Jurkat, Clone E6-1 (cell line): ENCODE measurements around the gene L1CAM.

Experiments
- DNase-seq: peaks from one replicate; pipeline ENCODE4 v3.0.0-alpha.2; 2011; ENCODE audit warnings: low read depth, low spot score
- H3K4me3 ChIP-seq: 2 replicates; pipeline ENCODE4 v1.5.1; 2011; ENCODE audit warnings: mild to moderate bottlenecking, low read length, control low read depth, moderate library complexity

The L1CAM gene

DNA sequence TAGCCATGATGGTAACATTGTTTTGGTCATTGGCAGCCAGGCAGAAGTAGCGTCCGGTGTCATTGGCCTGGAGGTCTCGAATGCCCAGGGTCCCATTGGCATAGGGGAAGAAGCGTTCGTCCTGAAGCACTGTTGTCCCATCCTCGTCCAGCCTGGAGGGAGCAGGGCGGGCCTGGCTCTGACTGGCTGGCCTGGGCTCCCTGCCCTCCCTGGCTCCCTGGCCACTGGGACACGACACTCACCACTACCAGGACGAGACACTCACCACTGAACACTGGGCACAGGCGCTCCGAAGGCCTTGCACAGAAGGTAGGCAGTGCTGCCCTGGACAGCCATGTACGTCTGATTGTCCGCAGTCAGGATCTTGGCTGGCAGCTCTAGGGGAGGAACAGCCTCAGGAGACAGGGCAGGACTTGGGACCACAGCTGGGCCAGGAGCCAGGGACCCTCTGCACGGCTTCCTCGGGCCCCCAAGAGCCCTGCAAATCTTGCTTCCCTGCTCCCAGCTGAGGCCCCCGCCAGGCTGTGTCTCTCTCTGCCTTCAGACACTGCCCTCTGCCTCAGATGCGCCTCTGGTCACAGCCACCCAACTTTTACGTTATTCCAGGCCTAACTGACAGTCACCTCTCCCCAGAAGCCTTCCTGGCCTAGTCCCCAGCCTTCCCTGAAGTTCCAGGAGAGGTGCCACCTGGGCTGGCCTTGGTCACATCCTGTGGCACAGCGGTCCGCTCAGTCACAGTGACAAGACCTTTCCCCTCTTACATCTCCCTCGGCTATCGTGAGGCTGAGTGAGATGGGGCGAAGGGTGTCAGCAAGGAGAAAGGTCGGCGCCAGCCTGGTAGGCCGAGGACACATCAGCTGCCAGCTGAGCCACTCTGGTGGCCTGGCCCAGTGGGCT, 17.1 kb downstream of the L1CAM start:
- H3K4me3 ChIP-seq = no peak overlapping the region
- no peak for DNase-seq

DNA sequence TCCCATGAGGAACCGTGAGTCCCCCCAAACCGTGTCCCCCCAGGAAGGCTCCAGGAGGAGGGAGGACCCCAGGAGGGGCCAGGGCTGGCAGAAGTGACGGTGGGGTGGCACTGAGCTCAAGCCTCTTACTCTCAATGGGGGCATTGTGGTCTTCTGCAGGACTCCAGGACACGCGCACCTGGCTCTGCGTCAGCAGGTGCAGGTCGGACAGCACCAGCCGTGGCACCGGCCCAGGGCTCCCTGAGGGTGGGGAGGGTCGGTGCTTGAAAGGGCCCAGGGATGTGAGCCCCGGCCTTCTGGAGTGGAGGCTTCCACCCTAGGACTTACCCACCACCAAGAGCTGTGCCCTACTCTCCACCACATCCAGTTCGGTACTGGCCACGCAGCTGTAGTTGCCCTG, 18.3 kb downstream of the L1CAM start:
- H3K4me3 ChIP-seq = no peak overlapping the region
- no peak for DNase-seq

DNA sequence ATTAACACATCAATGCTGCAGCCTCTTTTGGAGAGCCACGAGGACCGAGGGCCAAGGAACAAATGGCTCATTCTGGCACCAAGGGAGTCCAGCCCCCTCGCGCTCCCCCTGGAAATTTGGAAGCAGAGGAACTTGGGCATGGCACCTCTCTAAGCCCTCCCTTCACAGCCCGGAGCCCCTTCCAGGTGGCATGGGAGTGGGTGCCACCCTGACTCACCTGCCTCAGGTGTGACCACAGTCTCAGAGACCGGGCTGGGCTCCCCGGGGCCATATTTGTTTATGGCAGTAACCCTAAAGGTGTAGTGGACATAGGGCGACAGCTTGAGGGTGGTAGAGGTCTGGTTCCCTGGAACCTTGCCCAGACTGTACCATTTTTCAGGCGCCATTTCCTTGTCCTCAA, 18.8 kb downstream of the L1CAM start:
- no peak for DNase-seq
- H3K4me3 ChIP-seq = no peak overlapping the region

DNA sequence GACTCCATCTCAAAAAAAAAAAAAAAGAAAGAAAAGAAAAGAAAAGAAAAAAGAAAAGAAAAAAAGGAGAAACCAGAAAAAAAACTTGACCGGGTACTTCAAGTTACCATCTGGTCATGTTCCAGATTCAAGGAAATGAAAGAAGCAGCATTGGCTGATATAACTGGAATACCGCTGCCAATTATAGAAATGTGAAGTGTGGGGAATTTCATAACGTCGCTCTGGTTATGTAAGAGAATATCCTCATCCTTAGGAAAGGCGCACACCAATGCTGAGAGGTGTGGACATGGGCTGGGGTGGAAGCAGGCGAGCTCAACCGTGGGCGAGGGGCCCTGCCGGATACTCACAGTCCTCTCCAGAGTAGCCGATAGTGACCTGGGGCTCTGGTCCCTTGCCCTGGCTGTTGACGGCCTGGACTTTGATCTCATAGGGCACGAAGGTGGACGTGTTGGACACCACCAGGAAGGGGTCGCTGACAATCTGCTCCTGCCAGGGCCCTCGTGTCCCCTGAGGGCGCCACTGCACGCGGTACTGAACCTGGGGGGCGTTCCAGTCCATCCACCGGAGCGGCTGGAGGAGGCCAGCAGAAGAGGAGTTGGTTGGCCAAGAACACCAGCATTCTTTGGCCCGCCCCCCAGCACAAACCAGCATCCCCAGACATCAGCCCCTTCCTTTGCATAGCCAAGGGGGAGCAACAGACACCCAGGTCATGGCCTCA, 19.5 kb downstream of the L1CAM start:
- DNase-seq = no peak
- H3K4me3 ChIP-seq = no peak overlapping the region

DNA sequence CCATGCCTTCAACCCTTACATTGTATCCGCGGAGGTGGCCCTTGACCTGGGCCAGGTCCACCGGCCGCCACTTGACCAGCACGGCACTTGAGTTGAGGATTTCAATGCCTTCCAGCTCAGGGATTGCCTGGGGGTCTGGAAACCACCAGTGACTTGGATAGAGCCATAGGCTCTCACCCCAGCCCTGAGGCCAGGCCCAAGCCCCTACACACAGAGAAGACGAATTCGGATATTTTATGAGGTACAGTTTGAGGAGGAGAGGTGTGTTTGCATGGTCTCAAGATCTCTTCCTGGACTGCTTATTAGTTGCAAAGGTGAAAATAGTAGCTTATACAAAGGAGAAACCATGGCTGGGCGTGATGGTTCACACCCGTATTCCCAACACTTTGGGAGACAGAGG, 20.3 kb downstream of the L1CAM start:
- H3K4me3 ChIP-seq = no peak overlapping the region
- no peak for DNase-seq

DNA sequence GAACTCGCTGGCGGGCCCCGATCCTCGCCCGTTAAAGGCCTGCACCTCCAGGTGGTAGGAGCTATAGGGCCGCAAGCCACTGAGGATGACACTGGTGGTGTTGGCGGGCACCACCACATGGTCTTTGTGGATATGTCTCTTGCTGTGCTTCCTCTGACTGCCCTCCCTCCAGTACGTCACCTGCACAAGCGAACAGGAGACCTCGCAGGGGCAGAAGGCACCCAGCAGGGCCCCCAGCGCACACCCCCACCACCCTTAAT, 20.7 kb downstream of the L1CAM start:
- DNase-seq = no peak
- H3K4me3 ChIP-seq = no peak overlapping the region

DNA sequence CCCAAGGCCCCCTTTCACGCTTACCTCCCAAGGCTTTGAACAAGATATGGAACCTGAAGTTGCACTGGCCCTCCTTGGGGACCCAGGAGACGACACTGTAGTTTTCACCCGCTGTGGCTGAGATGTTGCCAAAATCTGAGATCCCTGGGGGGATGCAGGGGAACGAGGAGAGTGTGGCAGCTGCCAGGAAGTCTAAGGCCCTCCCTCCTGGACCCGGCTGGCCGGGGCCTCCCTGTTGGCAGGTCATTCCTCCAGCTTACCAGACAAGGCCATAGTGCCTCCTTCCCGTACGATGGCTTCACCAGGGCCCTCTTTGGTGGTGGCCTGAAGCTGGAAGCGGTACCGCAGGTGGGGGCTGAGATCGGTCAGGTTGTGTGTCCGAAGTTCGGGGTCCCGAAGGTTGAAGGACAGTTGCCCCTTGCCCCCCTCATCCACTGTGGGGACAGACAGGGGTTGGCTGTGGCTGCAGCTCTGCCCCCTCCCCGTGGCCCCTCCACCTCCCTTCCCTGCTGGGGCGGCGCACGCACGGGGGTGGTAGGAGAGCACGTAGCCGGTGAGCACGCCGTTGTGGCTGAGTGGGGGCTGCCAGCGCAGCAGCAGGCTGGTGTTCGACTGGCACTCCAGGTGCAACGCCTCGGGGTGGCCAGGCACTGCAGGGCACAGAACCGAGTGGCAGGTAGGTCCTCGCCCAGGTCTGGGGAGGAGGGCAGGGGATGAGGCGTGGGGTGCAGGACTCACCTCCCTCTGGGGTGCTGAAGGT, 21.2 kb downstream of the L1CAM start:
- no peak overlapping the region for H3K4me3 ChIP-seq
- no peak for DNase-seq

DNA sequence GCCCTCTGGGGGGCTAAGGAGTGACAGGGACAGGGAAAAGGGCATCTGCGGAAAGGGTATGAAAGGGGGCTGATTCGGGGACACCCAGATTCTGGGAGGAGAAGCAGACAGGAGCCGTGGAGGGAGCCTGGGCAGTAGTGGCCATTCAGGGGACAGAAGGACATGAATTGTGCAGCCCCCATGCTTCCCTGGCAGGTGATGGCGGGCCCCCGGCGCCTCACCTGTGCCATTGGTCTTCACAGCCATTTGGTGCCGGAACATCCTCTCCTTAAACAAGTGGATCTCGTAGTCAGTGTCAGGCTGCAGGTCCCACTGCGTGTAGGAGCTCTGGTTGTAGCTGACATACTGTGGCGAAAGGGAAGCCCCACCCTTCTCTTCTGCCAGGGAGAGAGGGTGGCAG, 21.9 kb downstream of the L1CAM start:
- no peak for DNase-seq

DNA sequence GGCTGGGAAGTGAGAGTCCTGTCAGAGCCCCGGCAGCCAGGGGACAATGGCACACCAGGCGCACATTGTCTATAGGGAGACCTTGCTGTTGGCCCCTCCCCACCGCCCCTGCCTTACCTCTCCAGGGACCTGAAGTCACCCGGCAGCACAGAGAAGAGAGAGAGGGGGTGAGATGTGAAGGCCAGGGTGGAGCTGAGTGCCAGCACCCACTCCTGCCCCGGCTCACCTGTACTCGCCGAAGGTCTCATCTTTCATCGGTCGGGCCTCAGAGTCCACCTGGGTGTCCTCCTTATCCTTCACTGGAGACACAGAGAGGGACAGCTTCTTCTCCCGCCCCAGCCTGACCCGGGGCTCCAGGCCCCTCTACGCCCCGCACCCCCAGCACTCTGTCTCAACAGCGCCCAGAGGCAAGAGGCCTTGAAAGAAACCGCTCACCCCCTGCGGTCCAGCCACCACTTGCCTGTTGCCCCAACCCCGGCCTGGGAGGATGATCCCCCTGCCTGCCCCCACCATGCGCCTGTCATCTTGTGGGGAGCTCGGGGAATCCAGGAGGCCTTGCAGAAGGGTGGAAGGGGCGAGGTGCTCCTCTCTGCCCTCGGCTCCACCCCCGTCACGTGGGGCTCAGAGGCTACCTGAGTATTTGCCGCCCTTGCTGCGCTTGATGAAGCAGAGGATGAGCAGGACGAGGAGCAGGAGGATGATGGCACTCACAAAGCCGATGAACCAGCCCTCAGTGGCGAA, 22.6 kb downstream of the L1CAM start:
- no peak for DNase-seq
- no peak overlapping the region for H3K4me3 ChIP-seq

More for the DNA sequence above, 21.9 kb downstream of the L1CAM start:
- no peak overlapping the region for H3K4me3 ChIP-seq

DNA sequence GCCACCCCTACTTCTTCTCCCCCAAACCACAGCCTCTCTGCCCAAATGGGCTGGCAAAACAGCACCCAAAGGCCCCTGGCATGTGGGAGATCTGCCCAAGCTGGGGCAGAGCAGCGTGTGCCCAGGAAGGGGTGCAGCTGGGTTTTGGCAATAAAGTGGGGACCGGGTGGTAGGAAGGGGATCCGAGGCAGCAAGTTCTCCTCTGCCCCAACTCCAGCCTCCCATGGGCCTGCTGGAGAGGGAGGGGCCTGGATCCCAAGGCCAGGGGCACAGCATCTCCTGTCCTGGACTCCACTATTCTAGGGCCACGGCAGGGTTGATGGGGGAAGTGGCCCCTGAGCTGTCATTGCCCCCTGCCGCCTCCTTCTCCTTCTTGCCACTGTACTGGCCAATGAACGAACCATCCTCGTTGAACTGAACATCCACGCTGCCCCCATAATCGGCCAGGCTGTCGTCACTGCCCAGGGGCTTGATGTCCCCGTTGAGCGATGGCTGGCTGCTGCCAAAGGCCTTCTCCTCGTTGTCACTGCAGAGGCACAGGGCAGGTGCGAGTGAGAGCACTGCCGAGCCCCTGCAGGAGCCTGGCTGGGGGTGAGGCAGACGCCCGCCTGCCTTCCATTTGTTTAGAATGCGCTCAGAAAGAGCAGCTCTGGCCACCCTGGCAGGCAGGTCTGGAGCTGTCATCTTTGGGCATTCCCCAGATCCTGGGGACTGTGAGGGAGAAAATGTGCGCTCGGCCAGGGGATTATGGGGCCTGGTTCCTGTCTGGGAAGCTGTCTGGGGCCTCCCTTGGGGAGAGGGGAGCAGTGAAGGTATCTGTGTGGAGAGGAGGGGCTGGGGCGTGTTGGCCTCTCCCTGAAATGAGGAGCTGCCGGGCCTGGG, 23.4 kb downstream of the L1CAM start:
- no peak overlapping the region for H3K4me3 ChIP-seq
- DNase-seq = no peak

DNA sequence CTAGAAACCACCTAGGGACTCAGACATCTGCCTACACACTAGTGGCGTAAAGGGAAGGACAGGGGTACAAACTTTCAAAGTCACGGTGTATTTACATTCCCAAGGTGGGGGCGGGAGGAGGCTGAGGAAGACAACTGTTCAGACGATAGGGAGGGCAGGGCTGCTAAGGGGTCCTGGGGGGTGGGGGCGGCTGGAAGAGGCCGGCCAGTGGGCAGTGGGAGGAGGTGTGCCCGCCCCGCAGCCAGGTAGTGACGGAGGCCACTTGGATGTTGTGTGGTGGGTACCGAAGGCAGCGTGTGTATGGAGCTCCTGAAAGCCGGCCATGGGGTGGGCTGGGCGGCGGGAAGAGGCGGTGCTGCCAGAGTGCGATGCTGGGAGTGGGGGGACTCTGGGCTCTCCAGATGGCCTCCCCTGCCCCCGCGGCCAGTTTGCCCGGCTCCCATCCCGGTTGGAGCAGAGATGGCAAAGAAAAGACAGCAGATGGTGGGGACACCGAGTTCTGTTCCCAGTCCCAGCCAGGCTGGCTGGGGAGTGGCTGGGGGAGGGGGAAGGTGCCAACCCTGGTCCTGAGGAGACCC, 24.2 kb downstream of the L1CAM start:
- no peak overlapping the region for H3K4me3 ChIP-seq
- DNase-seq = no peak

DNA sequence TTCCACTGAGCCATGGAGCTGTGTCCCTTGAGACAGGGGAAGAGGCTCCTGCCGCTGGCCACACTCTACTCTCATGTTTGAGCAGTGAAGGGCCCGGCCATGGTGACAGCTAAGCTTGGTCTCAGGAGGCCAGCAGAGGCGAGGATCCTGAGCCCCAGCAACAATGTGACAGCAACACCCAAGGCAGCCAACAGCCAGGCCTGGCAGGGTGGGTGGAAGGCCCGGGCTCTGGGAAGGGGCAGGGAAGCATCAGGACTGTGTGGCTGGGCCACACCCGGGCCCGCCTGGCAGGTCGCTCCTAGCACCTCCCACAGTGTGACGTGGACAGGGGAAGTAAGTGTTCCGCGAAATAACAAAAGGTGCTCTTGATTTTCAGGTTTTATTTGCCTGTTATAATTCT, 24.8 kb downstream of the L1CAM start:
- H3K4me3 ChIP-seq = no peak overlapping the region
- no peak for DNase-seq

DNA sequence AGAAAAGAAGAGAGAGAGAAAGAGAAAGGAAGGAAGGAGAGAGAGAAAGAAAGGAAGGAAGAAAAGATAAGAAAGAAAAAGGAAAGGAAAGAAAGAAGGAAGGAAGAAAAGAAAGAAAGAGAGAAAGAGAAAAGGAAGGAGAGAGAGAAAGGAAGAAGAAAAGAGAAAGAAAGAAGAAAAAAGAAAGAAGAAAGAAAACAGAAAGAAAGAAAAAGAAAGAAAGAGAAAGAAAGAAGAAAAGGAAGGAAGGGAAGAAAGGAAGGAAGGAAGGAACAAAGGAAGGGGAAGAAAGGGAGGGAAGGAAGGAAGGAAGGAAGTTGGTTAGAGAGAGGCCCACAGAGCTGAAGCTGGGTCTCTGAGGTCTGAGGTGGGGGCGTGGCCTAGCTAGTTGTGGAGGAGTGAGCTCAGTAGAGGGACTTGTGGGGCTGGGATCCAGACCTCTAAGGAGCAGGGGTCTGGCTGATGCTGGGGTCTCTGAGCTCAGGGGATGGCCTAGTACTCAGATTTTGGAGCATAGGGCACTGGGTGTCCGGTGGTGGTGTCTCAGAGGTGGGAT, 28.5 kb downstream of the L1CAM start:
- H3K4me3 ChIP-seq = no peak overlapping the region
- DNase-seq = peak; percentile 10

DNA sequence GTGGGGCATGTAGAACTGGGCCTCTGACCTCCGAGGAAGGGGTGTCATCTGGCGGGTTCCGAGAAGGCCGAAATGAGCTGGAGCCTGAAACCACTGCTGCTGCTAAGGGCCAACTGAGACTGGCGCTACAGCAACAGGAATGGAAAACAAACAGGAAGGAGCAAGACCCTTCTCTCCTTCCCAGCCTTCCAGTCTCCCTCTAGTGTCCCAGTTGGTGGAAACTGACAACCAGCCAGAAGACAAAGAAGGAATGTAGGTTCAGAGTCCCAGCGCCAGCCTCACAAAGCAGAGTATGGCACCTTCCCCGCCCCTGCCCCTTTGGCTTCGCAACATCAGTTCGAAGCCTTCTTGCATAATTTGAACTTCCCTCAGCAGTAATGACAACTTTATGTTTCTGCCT, 31.3 kb downstream of the L1CAM start:
- no peak overlapping the region for H3K4me3 ChIP-seq
- no peak for DNase-seq

DNA sequence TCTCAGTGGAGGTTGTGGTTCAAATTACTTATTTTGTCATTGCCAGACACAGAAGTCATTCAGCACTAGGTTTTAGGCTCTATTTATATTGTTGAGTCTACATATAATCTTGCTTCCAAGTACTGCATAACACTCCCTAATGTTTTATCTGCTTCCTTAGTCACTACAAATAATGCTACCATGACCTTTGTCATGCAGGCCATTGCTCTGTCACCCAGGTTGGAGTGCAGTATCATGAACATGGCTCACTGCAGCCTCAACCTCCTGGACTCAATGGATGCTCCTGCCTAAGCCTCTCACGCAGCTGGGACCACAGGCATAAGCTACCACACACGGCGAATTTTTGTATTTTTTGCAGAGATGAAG, 32.1 kb downstream of the L1CAM start:
- no peak overlapping the region for H3K4me3 ChIP-seq
- DNase-seq = no peak

DNA sequence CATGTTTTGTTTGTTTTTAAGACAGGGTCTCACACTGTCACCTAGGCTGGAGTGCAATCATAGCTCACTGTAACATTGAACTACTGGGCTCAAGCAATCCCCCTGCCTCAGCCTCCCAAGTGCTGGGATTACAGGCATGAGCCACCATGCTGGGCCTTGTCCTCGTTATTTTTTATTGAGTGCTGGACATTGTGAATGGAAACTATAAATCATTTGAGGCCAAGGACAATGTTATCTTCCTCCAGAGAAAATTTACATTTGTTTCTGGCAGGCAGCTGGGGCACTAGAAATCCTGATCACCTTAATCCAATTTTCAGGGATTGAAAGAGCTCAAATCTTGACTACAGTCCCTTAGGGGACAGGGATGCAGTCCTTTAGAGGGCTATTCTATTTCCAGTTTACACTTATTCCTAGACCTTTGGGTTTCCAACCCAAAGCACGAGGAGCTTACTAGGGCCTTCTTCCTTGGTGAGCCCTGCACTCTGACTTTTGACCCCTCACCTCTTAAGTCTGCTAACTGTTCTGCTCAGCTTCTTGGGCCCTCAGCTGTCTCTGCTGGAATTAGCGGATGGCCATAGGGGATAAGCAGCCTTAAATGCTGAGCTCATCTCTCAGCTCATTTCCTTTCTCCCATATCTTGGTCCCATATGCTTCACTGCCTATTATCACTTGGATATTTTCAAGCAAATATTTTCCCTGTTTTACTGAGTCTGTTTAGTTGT, 32.6 kb downstream of the L1CAM start:
- no peak overlapping the region for H3K4me3 ChIP-seq

DNA sequence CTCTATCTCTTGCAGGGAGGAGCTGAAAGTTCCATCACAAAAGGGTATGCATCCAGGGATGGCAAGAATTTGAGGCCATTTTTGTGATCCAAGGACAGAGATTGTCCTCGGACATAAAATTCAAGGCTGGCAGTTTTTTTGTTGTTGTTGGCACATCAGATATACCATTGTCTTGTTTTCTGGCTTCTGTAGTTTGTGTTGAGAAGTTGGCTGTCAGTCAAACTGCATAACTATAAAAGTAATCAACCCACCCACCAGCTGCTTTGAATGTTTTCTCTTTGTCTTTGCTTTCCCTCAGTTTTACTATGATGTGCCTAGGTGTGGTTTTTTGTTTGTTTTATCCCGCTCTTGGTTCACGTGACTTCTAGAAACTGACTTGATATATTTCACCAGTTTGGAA, 34.0 kb downstream of the L1CAM start:
- H3K4me3 ChIP-seq = no peak overlapping the region
- no peak for DNase-seq

More for the DNA sequence above, 32.6 kb downstream of the L1CAM start:
- DNase-seq = no peak
